ENCODE measurements around the gene ENTHD1. TPM values are rescaled to one million over a fixed set of nuclear protein-coding genes. Genes with fewer than 3 reads are reported as not detected.

Gene ENTHD1
- polyA plus RNA-seq, 1 donor from 2014 or later: not detected

GRCh38 chr22:39771486-39771885, 122.1 kb downstream of the ENTHD1 start:
- Histone ChIP-seq H3K9me3 (ENCODE audit: low read length) (no peaks in the 10 kb centered on the region), H3K79me2 (replicated peaks; ENCODE audit: insufficient read depth, low read length) (no peaks in the 10 kb centered on the region), H3F3A (ENCODE audit: insufficient read depth, low read length, poor library complexity, severe bottlenecking) (no peaks in the 10 kb centered on the region), H4K20me1 (ENCODE audit: insufficient read depth) (no peaks in the 10 kb centered on the region), H3K27ac (ENCODE audit: low read length) (no peak overlapping the region), H2AFZ (ENCODE audit: low read depth, low read length) (no peak overlapping the region), H3K36me3 (ENCODE audit: insufficient read depth, low read length) (no peaks in the 10 kb centered on the region), H3K4me2 (ENCODE audit: low read length) (no peak overlapping the region), H3K27me3 (ENCODE audit: insufficient read depth, low read depth, low read length) (no peaks in the 10 kb centered on the region), H3K9ac (ENCODE audit: low read length) (no peak overlapping the region), H3K4me3 (ENCODE audit: low read length) (no peak overlapping the region), H3K9me2 (ENCODE audit: insufficient read depth, low read length) (no peaks in the 10 kb centered on the region)
- TF ChIP-seq SMC3 (conservative IDR thresholded peaks at IDR 0.05; ENCODE audit: poor library complexity): no peak
- no peak for TF ChIP-seq MXI1 (conservative IDR thresholded peaks at IDR 0.05; ENCODE audit: poor library complexity, severe bottlenecking)
- no peak for TF ChIP-seq CTCF (IDR thresholded peaks at IDR 0.05; ENCODE audit: poor library complexity, severe bottlenecking)
- no peak for TF ChIP-seq RAD21 (conservative IDR thresholded peaks at IDR 0.05)
- TF ChIP-seq TAF1 (IDR thresholded peaks at IDR 0.05; ENCODE audit: low read depth): no peak
- TF ChIP-seq POLR2AphosphoS5 (IDR thresholded peaks at IDR 0.05): no peak
- TF ChIP-seq REST (IDR thresholded peaks at IDR 0.05; ENCODE audit: borderline replicate concordance): no peak
- no peak for TF ChIP-seq EP300 (conservative IDR thresholded peaks at IDR 0.05; ENCODE audit: poor library complexity, severe bottlenecking)
- TF ChIP-seq EZH2 (IDR thresholded peaks at IDR 0.05; ENCODE audit: borderline replicate concordance, insufficient read depth, low read length, poor library complexity, severe bottlenecking): no peak

DNA sequence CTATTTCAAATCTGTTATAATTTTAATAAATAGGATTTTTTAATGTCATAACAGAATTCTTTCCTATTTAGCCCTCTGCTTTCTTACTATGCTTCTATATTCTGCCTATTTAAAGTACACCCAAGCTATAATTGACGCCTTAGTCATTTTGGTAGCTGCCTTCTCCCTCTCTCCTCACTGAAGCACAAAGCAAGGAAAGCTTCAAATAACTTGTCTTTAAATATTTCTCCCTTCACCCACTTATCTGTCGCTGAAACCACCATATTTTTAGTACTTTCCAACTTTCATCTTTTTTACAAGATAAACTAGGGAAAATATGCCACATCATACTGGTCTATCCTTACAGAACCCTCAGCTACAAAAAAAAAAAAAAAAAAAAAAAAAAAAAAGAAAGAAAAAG, 127.9 kb downstream of the ENTHD1 start:
- Histone ChIP-seq H3F3A (ENCODE audit: insufficient read depth, low read length, poor library complexity, severe bottlenecking) (no peaks in the 10 kb centered on the region), H3K4me2 (ENCODE audit: low read length) (no peak overlapping the region), H4K20me1 (ENCODE audit: insufficient read depth) (no peaks in the 10 kb centered on the region), H3K9ac (ENCODE audit: low read length) (no peak overlapping the region), H3K9me2 (ENCODE audit: insufficient read depth, low read length) (no peaks in the 10 kb centered on the region), H3K27me3 (ENCODE audit: insufficient read depth, low read depth, low read length) (no peaks in the 10 kb centered on the region), H3K27ac (ENCODE audit: low read length) (no peak overlapping the region), H3K79me2 (replicated peaks; ENCODE audit: insufficient read depth, low read length) (no peaks in the 10 kb centered on the region), H2AFZ (ENCODE audit: low read depth, low read length) (no peak overlapping the region), H3K4me3 (ENCODE audit: low read length) (no peak overlapping the region), H3K36me3 (ENCODE audit: insufficient read depth, low read length) (no peaks in the 10 kb centered on the region), H3K9me3 (ENCODE audit: low read length) (no peaks in the 10 kb centered on the region)
- TF ChIP-seq MXI1 (conservative IDR thresholded peaks at IDR 0.05; ENCODE audit: poor library complexity, severe bottlenecking) (no peak), SMC3 (conservative IDR thresholded peaks at IDR 0.05; ENCODE audit: poor library complexity) (no peak), REST (IDR thresholded peaks at IDR 0.05; ENCODE audit: borderline replicate concordance) (no peak), RAD21 (conservative IDR thresholded peaks at IDR 0.05) (no peak), CTCF (IDR thresholded peaks at IDR 0.05; ENCODE audit: poor library complexity, severe bottlenecking) (no peak), EZH2 (IDR thresholded peaks at IDR 0.05; ENCODE audit: borderline replicate concordance, insufficient read depth, low read length, poor library complexity, severe bottlenecking) (no peak), POLR2AphosphoS5 (IDR thresholded peaks at IDR 0.05) (no peak), TAF1 (IDR thresholded peaks at IDR 0.05; ENCODE audit: low read depth) (no peak), EP300 (conservative IDR thresholded peaks at IDR 0.05; ENCODE audit: poor library complexity, severe bottlenecking) (no peak)
